ENCODE measurements around the gene ELF5. TPM values are rescaled to one million over a fixed set of nuclear protein-coding genes. Genes with fewer than 3 reads are reported as not detected.

The ELF5 gene
- polyA plus RNA-seq, 3 donors from 2014 or later, result not detected

GRCh38 chr11:34473603-34474169, 39.9 kb downstream of the ELF5 start:
- peaks cover 15 to 49% (median 20%) of the 10 kb centered on the region in 3 donors for H3K36me3 Mint-ChIP-seq
- no peak for DNase-seq
- peak overlapping the region in 2 of 6 donors; percentile 0 to 13 for H3K27ac Mint-ChIP-seq
- no peaks in the 10 kb centered on the region for H3K4me1 Mint-ChIP-seq
- no peak overlapping the region for H3K4me3 Mint-ChIP-seq
- peaks cover 0 to 1% (median 0%) of the 10 kb centered on the region in 3 donors for H3K27me3 Mint-ChIP-seq (ENCODE audit: low read depth in 3 of 3)
- H3K9me3 Mint-ChIP-seq, result no peaks in the 10 kb centered on the region

DNA sequence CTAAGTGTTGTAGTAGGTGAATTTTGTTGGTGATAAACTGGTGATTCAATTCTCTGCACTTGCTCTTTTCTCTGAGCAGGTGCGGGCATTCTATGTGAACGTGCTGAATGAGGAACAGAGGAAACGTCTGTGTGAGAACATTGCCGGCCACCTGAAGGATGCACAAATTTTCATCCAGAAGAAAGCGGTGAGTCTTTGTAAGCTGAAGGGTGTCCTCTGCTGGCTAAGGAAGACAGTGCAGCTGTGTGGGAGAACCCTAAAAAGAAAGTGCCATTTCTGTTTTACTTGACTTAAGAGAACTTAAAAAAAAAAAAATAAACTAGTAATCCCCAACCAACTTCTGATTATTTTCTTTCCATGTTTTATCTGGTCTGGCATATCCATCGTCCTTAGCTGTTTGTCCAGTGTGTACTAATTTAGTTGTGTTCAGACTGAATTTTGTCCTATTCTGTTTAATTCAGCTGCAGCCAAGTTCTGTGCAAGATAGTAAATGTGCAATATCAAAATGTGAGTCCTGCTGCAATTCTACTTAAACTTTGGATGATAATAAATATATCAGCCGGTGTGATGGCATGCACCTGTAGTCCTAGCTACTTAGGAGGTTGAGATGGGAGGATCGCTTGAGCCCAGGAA, 45.3 kb downstream of the ELF5 start:
- H3K27me3 Mint-ChIP-seq (ENCODE audit: low read depth in 3 of 3), result peaks cover 0 to 1% (median 0%) of the 10 kb centered on the region in 3 donors
- no peak overlapping the region for H3K27ac Mint-ChIP-seq
- H3K36me3 Mint-ChIP-seq, result peaks cover 47 to 80% (median 58%) of the 10 kb centered on the region in 3 donors
- H3K4me1 Mint-ChIP-seq, result no peaks in the 10 kb centered on the region
- peaks cover 7 to 16% (median 9%) of the 10 kb centered on the region in 6 donors for H3K9me3 Mint-ChIP-seq
- peak in 1 of 3 donors; percentile 3 for DNase-seq
- H3K4me3 Mint-ChIP-seq, result no peak overlapping the region

- Mint-ChIP-seq H3K9me3 (peaks cover 7 to 16% (median 9%) of the 10 kb centered on the region in 6 donors), H3K4me3 (no peak overlapping the region), H3K27ac (no peak overlapping the region), H3K4me1 (no peaks in the 10 kb centered on the region), H3K36me3 (peaks cover 58 to 80% (median 60%) of the 10 kb centered on the region in 3 donors), H3K27me3 (ENCODE audit: low read depth in 3 of 3) (peaks cover 0 to 1% (median 0%) of the 10 kb centered on the region in 3 donors)
- DNase-seq, result no peak
Measured at GRCh38 chr11:34466802-34467488, 46.6 kb downstream of the ELF5 start.

GRCh38 chr11:34464591-34465051, 49.0 kb downstream of the ELF5 start:
- Mint-ChIP-seq H3K4me3 (no peak overlapping the region), H3K4me1 (no peaks in the 10 kb centered on the region), H3K27me3 (ENCODE audit: low read depth in 3 of 3) (peaks cover 0 to 1% (median 0%) of the 10 kb centered on the region in 3 donors), H3K36me3 (peaks cover 56 to 74% (median 57%) of the 10 kb centered on the region in 3 donors), H3K27ac (no peak overlapping the region), H3K9me3 (peaks cover 7 to 16% (median 9%) of the 10 kb centered on the region in 6 donors)
- DNase-seq, result no peak

- no peaks in the 10 kb centered on the region for H3K4me1 Mint-ChIP-seq
Measured at GRCh38 chr11:34461215-34461614, 52.4 kb downstream of the ELF5 start.

DNA sequence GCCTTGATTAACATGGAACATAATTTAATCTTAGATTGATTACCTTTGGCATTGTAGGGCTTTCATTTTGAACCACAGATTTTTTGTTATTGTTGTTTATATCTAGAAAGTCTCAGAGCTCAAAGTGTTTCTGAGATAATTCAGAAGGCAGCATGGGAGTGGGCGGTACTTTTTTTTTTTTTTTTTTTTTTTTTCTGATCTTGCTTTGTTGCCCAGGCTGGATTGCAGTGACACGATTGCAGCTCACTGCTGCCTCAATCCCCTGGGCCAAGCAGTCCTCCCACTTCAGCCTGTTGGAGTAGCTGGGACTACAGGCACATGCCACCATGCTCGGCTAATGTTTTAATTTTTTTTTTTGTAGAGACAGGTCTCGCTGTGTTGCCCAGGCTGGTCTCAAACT, 53.3 kb downstream of the ELF5 start:
- DNase-seq, result no peak
- Mint-ChIP-seq H3K4me3 (no peak overlapping the region), H3K9me3 (no peaks in the 10 kb centered on the region), H3K36me3 (peaks cover 49 to 78% (median 51%) of the 10 kb centered on the region in 3 donors), H3K27me3 (ENCODE audit: low read depth in 3 of 3) (peaks cover 0 to 2% (median 1%) of the 10 kb centered on the region in 3 donors), H3K27ac (no peak overlapping the region), H3K4me1 (no peaks in the 10 kb centered on the region)

More at GRCh38 chr11:34461215-34461614, 52.4 kb downstream of the ELF5 start:
- Mint-ChIP-seq H3K4me3 (no peak overlapping the region), H3K27ac (no peak overlapping the region), H3K27me3 (ENCODE audit: low read depth in 3 of 3) (peaks cover 0 to 2% (median 1%) of the 10 kb centered on the region in 3 donors), H3K9me3 (peaks cover 2 to 6% (median 3%) of the 10 kb centered on the region in 6 donors), H3K36me3 (peaks cover 53 to 78% (median 55%) of the 10 kb centered on the region in 3 donors)
- DNase-seq, result no peak

DNA sequence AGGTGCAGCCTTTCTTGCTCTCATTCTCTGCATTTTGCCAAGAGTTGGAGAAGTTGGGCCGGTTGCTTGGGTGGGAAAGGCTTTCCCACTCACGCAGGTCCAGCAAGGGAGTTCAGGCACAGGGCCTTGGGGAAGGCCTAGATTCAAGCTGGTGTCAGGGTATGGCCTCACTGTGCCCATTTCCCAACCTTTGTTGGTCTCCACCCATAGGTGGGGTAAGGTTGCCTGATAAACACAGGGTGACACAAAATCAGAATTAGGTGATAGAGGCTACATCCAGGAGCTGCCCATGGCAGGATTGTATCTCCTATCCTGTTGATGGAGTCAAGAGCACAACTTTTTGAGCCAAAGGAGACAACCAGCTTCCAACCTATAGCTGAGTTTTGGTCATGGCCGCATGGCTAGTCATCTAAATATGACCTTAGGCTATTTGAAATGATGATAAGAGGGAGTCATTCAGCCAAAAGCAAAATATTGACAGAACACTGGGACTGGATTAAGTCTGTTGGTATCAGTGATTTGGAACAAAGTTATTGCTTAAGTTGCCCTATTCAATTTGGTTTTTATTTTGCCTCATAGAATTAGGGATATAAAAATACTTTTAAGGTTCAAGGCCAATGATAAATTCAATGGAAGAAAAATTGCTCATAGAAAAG, 54.0 kb downstream of the ELF5 start:
- Mint-ChIP-seq H3K36me3 (peaks cover 45 to 79% (median 52%) of the 10 kb centered on the region in 3 donors), H3K4me1 (no peaks in the 10 kb centered on the region), H3K27ac (no peak overlapping the region), H3K9me3 (no peaks in the 10 kb centered on the region), H3K27me3 (ENCODE audit: low read depth in 3 of 3) (peaks cover 0 to 2% (median under 1%) of the 10 kb centered on the region in 3 donors), H3K4me3 (no peak overlapping the region)
- DNase-seq, result no peak

GRCh38 chr11:34458525-34458924, 55.1 kb downstream of the ELF5 start:
- Mint-ChIP-seq H3K36me3 (peaks cover 35 to 79% (median 58%) of the 10 kb centered on the region in 3 donors), H3K4me3 (no peak overlapping the region), H3K4me1 (no peaks in the 10 kb centered on the region), H3K27ac (no peak overlapping the region), H3K9me3 (no peaks in the 10 kb centered on the region), H3K27me3 (ENCODE audit: low read depth in 3 of 3) (peaks cover 0 to 2% (median 0%) of the 10 kb centered on the region in 3 donors)
- DNase-seq, result no peak

- no peak for DNase-seq
- H3K27ac Mint-ChIP-seq, result no peak overlapping the region
- no peaks in the 10 kb centered on the region for H3K4me1 Mint-ChIP-seq
- no peak overlapping the region for H3K4me3 Mint-ChIP-seq
- peaks cover 0 to 2% (median 0%) of the 10 kb centered on the region in 3 donors for H3K27me3 Mint-ChIP-seq (ENCODE audit: low read depth in 3 of 3)
- H3K9me3 Mint-ChIP-seq, result no peaks in the 10 kb centered on the region
- peaks cover 27 to 76% (median 56%) of the 10 kb centered on the region in 3 donors for H3K36me3 Mint-ChIP-seq
Measured at GRCh38 chr11:34457607-34458006, 56.0 kb downstream of the ELF5 start.

GRCh38 chr11:34454308-34455032, 59.1 kb downstream of the ELF5 start:
- Mint-ChIP-seq H3K9me3 (no peaks in the 10 kb centered on the region), H3K27me3 (ENCODE audit: low read depth in 3 of 3) (peaks cover 0 to 2% (median 0%) of the 10 kb centered on the region in 3 donors), H3K4me3 (no peak overlapping the region), H3K36me3 (peaks cover 42 to 74% (median 66%) of the 10 kb centered on the region in 3 donors), H3K27ac (no peak overlapping the region), H3K4me1 (peaks cover 4 to 10% of the 10 kb centered on the region in 2 donors)
- DNase-seq, result no peak

DNA sequence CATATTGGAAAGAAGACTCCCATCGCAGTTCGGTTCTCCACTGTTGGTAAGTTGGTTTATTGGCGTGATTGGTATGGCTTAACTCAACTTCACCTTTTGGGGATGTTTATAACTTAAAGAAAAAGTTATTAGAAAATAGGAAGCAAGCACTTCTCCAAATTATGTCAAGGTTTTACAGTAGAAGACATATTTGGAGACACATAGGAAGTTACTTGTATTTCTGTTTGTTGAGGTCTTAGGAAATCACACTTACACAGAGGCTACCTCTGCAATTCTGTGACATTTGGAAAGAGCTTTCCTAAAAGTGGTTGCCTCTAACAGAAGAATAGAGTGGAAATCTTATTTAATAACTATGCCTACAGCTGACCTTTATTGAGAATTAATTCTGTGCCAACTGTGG, 62.5 kb downstream of the ELF5 start:
- Mint-ChIP-seq H3K4me3 (no peak overlapping the region), H3K27ac (no peak overlapping the region), H3K36me3 (peaks cover 24 to 49% (median 45%) of the 10 kb centered on the region in 3 donors), H3K27me3 (ENCODE audit: low read depth in 3 of 3) (no peaks in the 10 kb centered on the region), H3K4me1 (peaks cover 27 to 40% of the 10 kb centered on the region in 2 donors), H3K9me3 (no peaks in the 10 kb centered on the region)
- no peak for DNase-seq

DNA sequence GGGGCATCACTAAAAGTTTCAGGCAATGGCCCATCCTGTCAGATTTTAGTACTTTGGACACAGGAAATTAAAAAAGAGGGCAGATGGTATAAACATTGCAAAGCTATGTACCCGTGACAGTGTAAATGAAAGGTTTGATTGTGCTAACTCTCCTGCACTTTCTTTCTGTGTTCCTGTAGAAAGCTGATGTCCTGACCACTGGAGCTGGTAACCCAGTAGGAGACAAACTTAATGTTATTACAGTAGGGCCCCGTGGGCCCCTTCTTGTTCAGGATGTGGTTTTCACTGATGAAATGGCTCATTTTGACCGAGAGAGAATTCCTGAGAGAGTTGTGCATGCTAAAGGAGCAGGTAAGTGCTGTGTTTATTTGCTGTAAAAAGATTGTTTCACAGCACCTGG, 64.6 kb downstream of the ELF5 start:
- DNase-seq, result no peak
- Mint-ChIP-seq H3K4me1 (peaks cover 31 to 54% of the 10 kb centered on the region in 2 donors), H3K36me3 (peaks cover 20 to 34% (median 25%) of the 10 kb centered on the region in 3 donors), H3K27me3 (ENCODE audit: low read depth in 3 of 3) (peaks cover 0 to 2% (median 0%) of the 10 kb centered on the region in 3 donors), H3K9me3 (no peaks in the 10 kb centered on the region), H3K27ac (peak overlapping the region in 5 of 6 donors; percentile 14 to 61 (median 52)), H3K4me3 (peak overlapping the region in 4 of 5 donors; percentile 27 to 54 (median 48))
